IMR-90 (cell line): ENCODE data around the gene AGT. TPM values are rescaled to one million over a fixed set of nuclear protein-coding genes. Genes with fewer than 3 reads are reported as not detected.

Source experiments
- ATAC-seq: fragments of 200-7000 bp; cut with Tn5 transposase; 2 replicates; pipeline ENCODE4 v1.9.1; 2020; ENCODE audit warnings: low read depth, mild to moderate bottlenecking, moderate library complexity
- BruUV-seq: library from RNA; stranded (reverse); fragments of 400-500 nt; replicated peaks from 2 replicates; lab custom pipeline; 2021; lab: Mats Ljungman, UMichigan
- CTCF ChIA-PET: fragments of 300-600 bp; formaldehyde crosslinking; extraction: SDS; loops from one replicate; lab custom pipeline; 2021; ENCODE audit warnings: antibody characterized with exemption; lab: Yijun Ruan, JAX
- POLR2A ChIA-PET: fragments of 300-600 bp; sonication (Branson Sonifier 250); formaldehyde crosslinking; loops from one replicate; lab custom pipeline; 2022; ENCODE audit warnings: antibody characterized with exemption; ENCODE audit not compliant: unreplicated experiment; lab: Charles Lee
- DNase-seq: peaks from one replicate; pipeline ENCODE4 v3.0.0; 2013
- H2AFZ ChIP-seq: replicated peaks from 2 replicates; pipeline ENCODE3; 2013; ENCODE audit warnings: low read length, mild to moderate bottlenecking; ENCODE audit not compliant: poor library complexity
- H2AK5ac ChIP-seq: 2 replicates; pipeline ENCODE4 v1.6.1; 2013; ENCODE audit warnings: low read depth, low read length, inconsistent platforms
- H2AK9ac ChIP-seq: replicated peaks from 2 replicates; pipeline ENCODE3; 2013; ENCODE audit warnings: mild to moderate bottlenecking, low read depth, low read length, moderate library complexity; ENCODE audit not compliant: poor library complexity
- H2BK120ac ChIP-seq: 2 replicates; pipeline ENCODE4 v1.6.1; 2013; ENCODE audit warnings: low read depth, low read length, inconsistent platforms
- H2BK15ac ChIP-seq: 3 replicates; pipeline ENCODE4 v1.6.1; 2013; ENCODE audit warnings: low read depth, low read length, inconsistent platforms
- H2BK20ac ChIP-seq: 2 replicates; pipeline ENCODE4 v1.6.1; 2013; ENCODE audit warnings: low read depth, mild to moderate bottlenecking, inconsistent platforms, low read length, moderate library complexity
- H2BK5ac ChIP-seq: 2 replicates; pipeline ENCODE4 v1.6.1; 2013; ENCODE audit warnings: mild to moderate bottlenecking, low read depth, low read length, inconsistent platforms; ENCODE audit not compliant: poor library complexity, severe bottlenecking
- H3K14ac ChIP-seq: replicated peaks from 2 replicates; pipeline ENCODE4 v1.6.1; 2013; ENCODE audit warnings: low read depth, low read length, inconsistent platforms
- H3K18ac ChIP-seq: 2 replicates; pipeline ENCODE4 v1.6.1; 2013; ENCODE audit warnings: low read depth, low read length, control low read depth
- H3K23ac ChIP-seq: 2 replicates; pipeline ENCODE4 v1.6.1; 2013; ENCODE audit warnings: low read depth, low read length, inconsistent platforms
- H3K27ac ChIP-seq: 2 replicates; pipeline ENCODE4 v1.5.1; 2013; ENCODE audit warnings: mild to moderate bottlenecking, control low read depth, low read length; ENCODE audit not compliant: insufficient read depth
- H3K27me3 ChIP-seq: 2 replicates; pipeline ENCODE4 v1.6.1; 2013; ENCODE audit warnings: low read length; ENCODE audit not compliant: control insufficient read depth, insufficient read depth
- H3K36me3 ChIP-seq: 2 replicates; pipeline ENCODE4 v1.6.1; 2013; ENCODE audit warnings: low read length, mixed read lengths; ENCODE audit not compliant: control insufficient read depth, insufficient read depth
- H3K4ac ChIP-seq: 2 replicates; pipeline ENCODE4 v1.6.1; 2013; ENCODE audit warnings: low read depth, low read length, inconsistent platforms
- H3K4me1 ChIP-seq: 2 replicates; pipeline ENCODE4 v1.6.1; 2013; ENCODE audit warnings: low read length, mixed read lengths; ENCODE audit not compliant: control insufficient read depth, insufficient read depth
- H3K4me2 ChIP-seq: 2 replicates; pipeline ENCODE4 v1.6.1; 2013; ENCODE audit warnings: low read depth, mild to moderate bottlenecking, control low read depth, low read length, moderate library complexity
- H3K4me3 ChIP-seq: 2 replicates; pipeline ENCODE4 v1.5.1; 2013; ENCODE audit warnings: low read depth, mild to moderate bottlenecking, control low read depth, low read length, moderate library complexity; ENCODE audit not compliant: insufficient read depth
- H3K56ac ChIP-seq: 2 replicates; pipeline ENCODE4 v1.6.1; 2013; ENCODE audit warnings: low read length, inconsistent platforms; ENCODE audit not compliant: insufficient read depth; ENCODE audit errors: extremely low read depth
- H3K79me1 ChIP-seq, 2 experiments: 2 replicates each; pipeline ENCODE4 v1.6.1; 2013; ENCODE audit warnings: low read length in 2 of 2, inconsistent platforms in 1 of 2, low read depth in 1 of 2
- H3K9ac ChIP-seq: 2 replicates; pipeline ENCODE4 v1.6.1; 2013; ENCODE audit warnings: low read depth, low read length, control low read depth
- H3K9me1 ChIP-seq: 2 replicates; pipeline ENCODE4 v1.6.1; 2013; ENCODE audit warnings: low read length, inconsistent platforms; ENCODE audit not compliant: insufficient read depth
- H3K9me3 ChIP-seq: 2 replicates; pipeline ENCODE4 v1.6.1; 2013; ENCODE audit warnings: low read length; ENCODE audit not compliant: control insufficient read depth, insufficient read depth
- H4K20me1 ChIP-seq: 2 replicates; pipeline ENCODE4 v1.6.1; 2013; ENCODE audit warnings: low read length, inconsistent platforms; ENCODE audit not compliant: insufficient read depth
- H4K5ac ChIP-seq: 2 replicates; pipeline ENCODE4 v1.6.1; 2013; ENCODE audit warnings: mild to moderate bottlenecking, low read depth, low read length, control low read depth
- H4K8ac ChIP-seq, 2 experiments: 2 replicates each; pipeline ENCODE4 v1.6.1; 2013; ENCODE audit warnings: low read depth in 2 of 2, low read length in 2 of 2, control low read depth in 1 of 2, inconsistent platforms in 1 of 2
- H4K91ac ChIP-seq: 2 replicates; pipeline ENCODE4 v1.6.1; 2013; ENCODE audit warnings: low read depth, low read length, inconsistent platforms; ENCODE audit not compliant: insufficient read depth
- BHLHE40 ChIP-seq: fragments of 150-350 bp; IDR thresholded peaks from 2 replicates; pipeline ENCODE4 v1.6.1; 2016; ENCODE audit warnings: mild to moderate bottlenecking, low read depth, low read length
- CEBPB ChIP-seq: IDR thresholded peaks from 2 replicates; pipeline ENCODE4 v1.6.1; 2012; ENCODE audit warnings: low read depth, low read length, improper control_type of control experiment
- CHD1 ChIP-seq: IDR thresholded peaks from 2 replicates; pipeline ENCODE4 v1.6.1; 2012; ENCODE audit warnings: low read depth, low read length, improper control_type of control experiment
- CTCF ChIP-seq: conservative IDR thresholded peaks from 2 replicates; pipeline ENCODE4 v1.5.1; 2012; ENCODE audit warnings: mild to moderate bottlenecking, low read depth, low read length, improper control_type of control experiment
- ELK1 ChIP-seq: fragments of 150-350 bp; IDR thresholded peaks from 2 replicates; pipeline ENCODE4 v1.6.1; 2016; ENCODE audit warnings: low read depth, mild to moderate bottlenecking, low read length, moderate library complexity, borderline replicate concordance
- FOS ChIP-seq: fragments of 150-350 bp; IDR thresholded peaks from 2 replicates; pipeline ENCODE4 v1.6.1; 2016; ENCODE audit warnings: low read depth, low read length
- MAFK ChIP-seq: IDR thresholded peaks from 2 replicates; pipeline ENCODE4 v1.6.1; 2012; ENCODE audit warnings: low read depth, low read length, improper control_type of control experiment
- MXI1 ChIP-seq: IDR thresholded peaks from 2 replicates; pipeline ENCODE4 v1.6.1; 2012; ENCODE audit warnings: low read depth, mild to moderate bottlenecking, low read length, moderate library complexity, borderline replicate concordance
- NFE2L2 ChIP-seq: fragments of 150-350 bp; IDR thresholded peaks from 2 replicates; pipeline ENCODE4 v1.6.1; 2016; ENCODE audit warnings: low read depth, mild to moderate bottlenecking, low read length
- POLR2A ChIP-seq: IDR thresholded peaks from 2 replicates; pipeline ENCODE4 v1.6.1; 2012; ENCODE audit warnings: mild to moderate bottlenecking, low read depth, low read length
- RAD21 ChIP-seq: IDR thresholded peaks from 2 replicates; pipeline ENCODE4 v1.6.1; 2012; ENCODE audit warnings: low read length, improper control_type of control experiment
- RCOR1 ChIP-seq: IDR thresholded peaks from 2 replicates; pipeline ENCODE4 v1.6.1; 2012; ENCODE audit warnings: mild to moderate bottlenecking, low read length, improper control_type of control experiment; ENCODE audit not compliant: insufficient replicate concordance
- RFX5 ChIP-seq: IDR thresholded peaks from 2 replicates; pipeline ENCODE4 v1.8.0; 2012; ENCODE audit warnings: low read depth, mild to moderate bottlenecking, low read length, moderate library complexity
- SMC3 ChIP-seq: fragments of 150-350 bp; IDR thresholded peaks from 2 replicates; pipeline ENCODE4 v1.6.1; 2016; ENCODE audit warnings: low read depth, mild to moderate bottlenecking, antibody characterized with exemption, low read length, moderate library complexity
- USF2 ChIP-seq: fragments of 150-350 bp; IDR thresholded peaks from 2 replicates; pipeline ENCODE4 v1.6.1; 2017; ENCODE audit warnings: mild to moderate bottlenecking, antibody characterized with exemption, low read length, low read depth
- WGBS, 2 experiments: methylation state at CpG; one replicate each; pipeline versions ENCODE4 v1.1.5 to v1.1.7; 2013; ENCODE audit warnings: missing lambda C conversion rate in 2 of 2; ENCODE audit not compliant: insufficient read length in 1 of 2; ENCODE audit errors: extremely low coverage in 2 of 2; 5-methylcytosine and 5-hydroxymethylcytosine counted together
- dilution Hi-C: fragments of 300-500 bp; cut with HindIII; formaldehyde crosslinking; loops from one replicate; pipeline ENCODE4 v1.14.3; 2018; ENCODE audit warnings: low sequenced_read_pairs; ENCODE audit not compliant: unreplicated experiment
- in situ Hi-C: fragments of 300-500 bp; cut with MboI; formaldehyde crosslinking; loops from 3 replicates; pipeline ENCODE4 v1.14.3; 2019; ENCODE audit warnings: low sequenced_read_pairs, inconsistent platforms, mixed read lengths
- intact Hi-C: fragments of 100-400 bp; cut with micrococcal nuclease; formaldehyde crosslinking; loops from 2 replicates; pipeline ENCODE4 v1.10.0; 2022
- polyA plus RNA-seq, 3 experiments: library from polyadenylated mRNA; depleted of rRNA; stranded (reverse); fragments of >200 nt; gene quantifications; 2 replicates each; pipeline ENCODE4 v1.2.3, GENCODE V29; 2012; ENCODE audit warnings: low replicate concordance in 1 of 3
- total RNA-seq: library from RNA; depleted of rRNA; stranded (reverse); fragments of >200 nt; gene quantifications from 2 replicates; pipeline ENCODE4 v1.2.3, GENCODE V29; 2012

AGT gene
- total and polyA plus RNA-seq, 2 of the 4 experiments (the other 2 are of a cell fraction): 0.18 to 0.34 TPM

- no peak overlapping the region for H3K27ac ChIP-seq
- H3K56ac ChIP-seq: no peak overlapping the region
- ATAC-seq: no peak
- peaks cover 4% of the 10 kb centered on the region; the same call in 1 of the 2 replicates for H3K9me1 ChIP-seq
- intact Hi-C loops (loop anchor here (5.0 kb wide), 1 partner anchor 42 kb away; no protein-coding TSS in a partner anchor), in situ Hi-C loops (no loop called here), dilution Hi-C loops (no loop called here)
- no peak overlapping the region for H3K4ac ChIP-seq
- no peaks in the 10 kb centered on the region for H3K9me3 ChIP-seq
- no peak overlapping the region for H2AK5ac ChIP-seq
- H2BK120ac ChIP-seq: no peak overlapping the region
- DNase-seq: no peak
- no peak overlapping the region for H3K9ac ChIP-seq
- H4K5ac ChIP-seq: no peak overlapping the region
- no peak overlapping the region for H2BK20ac ChIP-seq
- no peak overlapping the region for H3K4me2 ChIP-seq
- H3K36me3 ChIP-seq: no peaks in the 10 kb centered on the region
- H2BK5ac ChIP-seq: no peak overlapping the region
- no peak overlapping the region for H3K14ac ChIP-seq
- POLR2A ChIA-PET: no interaction called here
- H2AFZ ChIP-seq: no peak overlapping the region
- WGBS, 2 experiments: 68% methylated on average over 12 of the region's 18 CpGs; no CpG with 5 or more reads in 1 of the 2 experiments
- peaks cover 7% of the 10 kb centered on the region; the same call in 1 of the 2 replicates for H3K27me3 ChIP-seq
- BruUV-seq: no TSS peak
- H3K4me3 ChIP-seq: no peak overlapping the region
- no peaks in the 10 kb centered on the region for H3K79me1 ChIP-seq
- H4K8ac ChIP-seq: no peak overlapping the region
- no peak overlapping the region for H3K18ac ChIP-seq
- H2AK9ac ChIP-seq: no peak overlapping the region
- H3K4me1 ChIP-seq: peaks cover 9% of the 10 kb centered on the region
- no peak overlapping the region for H2BK15ac ChIP-seq
- no peak overlapping the region for H4K91ac ChIP-seq
- no peak overlapping the region for H3K23ac ChIP-seq
- CTCF ChIA-PET: no interaction called here
- no peaks in the 10 kb centered on the region for H4K20me1 ChIP-seq
- TF ChIP-seq MXI1 (no peak), USF2 (no peak), POLR2A (no peak), CEBPB (no peak), CTCF (no peak), RCOR1 (no peak), FOS (no peak), RAD21 (no peak), BHLHE40 (no peak), ELK1 (no peak), RFX5 (no peak), MAFK (no peak), CHD1 (no peak), NFE2L2 (no peak), SMC3 (no peak)
These were observed 4.0 kb downstream of the AGT start for GRCh38 chr1:230709619-230710542.
